NCI-H2081 treated with DMSO at 0.1 percent for 48 hours (cell line): ENCODE measurements around the gene PFKFB2.

Source experiments
- DNase-seq: peaks from one replicate; lab custom pipeline; 2025; lab: John Stamatoyannopoulos, UW

The PFKFB2 gene

GRCh38 chr1:207067185-207067584 is 14.1 kb downstream of the PFKFB2 start:
- DNase-seq, result no peak

- no peak for DNase-seq
Measured at GRCh38 chr1:207067665-207068064, 14.6 kb downstream of the PFKFB2 start.

DNA sequence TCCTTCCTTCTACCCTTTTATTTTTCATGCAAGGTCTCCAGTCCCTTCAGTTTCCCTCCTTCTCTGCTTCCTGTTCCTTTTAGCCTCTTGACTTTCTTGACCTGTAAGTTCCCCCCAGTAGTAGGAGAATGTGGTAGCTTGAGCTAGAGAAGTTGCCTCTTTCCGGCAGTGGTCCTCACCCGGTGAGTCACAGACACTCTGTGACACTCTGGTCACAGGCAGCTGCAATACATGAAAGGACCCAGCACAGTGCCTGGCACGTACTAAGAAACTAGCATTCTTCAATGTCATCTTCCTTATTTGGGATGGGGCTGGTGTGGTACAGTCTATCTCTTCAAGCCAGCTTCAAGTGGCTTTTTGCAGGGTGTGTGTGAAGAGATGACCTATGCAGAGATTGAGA is 16.0 kb downstream of the PFKFB2 start:
- DNase-seq, result no peak

DNA sequence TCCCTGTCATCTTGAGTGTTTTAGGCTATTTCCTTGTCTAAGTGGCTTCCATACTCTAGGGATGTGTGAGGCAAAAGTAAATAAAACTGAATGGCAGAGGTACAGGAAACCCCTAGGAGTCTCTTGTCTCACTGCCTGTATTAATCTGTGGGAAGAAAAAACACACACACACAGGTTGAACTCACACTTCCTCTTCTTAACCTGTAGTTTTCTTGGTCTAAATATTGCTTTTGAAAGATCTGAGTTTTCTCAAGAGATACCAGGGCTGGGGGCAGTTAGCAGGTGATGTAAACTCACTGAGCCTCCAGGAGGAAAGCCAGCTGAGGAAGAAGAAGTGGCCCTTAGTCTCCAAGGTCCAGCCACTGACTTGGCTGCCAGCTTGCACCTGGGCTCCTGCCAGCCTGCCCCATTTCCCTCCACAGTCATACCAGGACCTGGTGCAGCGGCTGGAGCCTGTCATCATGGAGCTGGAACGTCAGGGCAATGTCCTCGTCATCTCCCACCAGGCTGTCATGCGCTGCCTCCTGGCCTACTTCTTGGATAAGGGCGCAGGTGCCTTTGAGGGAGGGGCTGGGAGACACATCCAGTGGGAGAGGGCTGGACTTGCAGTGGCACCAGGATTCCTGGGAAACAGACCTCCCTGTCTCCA is 16.9 kb downstream of the PFKFB2 start:
- DNase-seq, result no peak

DNA sequence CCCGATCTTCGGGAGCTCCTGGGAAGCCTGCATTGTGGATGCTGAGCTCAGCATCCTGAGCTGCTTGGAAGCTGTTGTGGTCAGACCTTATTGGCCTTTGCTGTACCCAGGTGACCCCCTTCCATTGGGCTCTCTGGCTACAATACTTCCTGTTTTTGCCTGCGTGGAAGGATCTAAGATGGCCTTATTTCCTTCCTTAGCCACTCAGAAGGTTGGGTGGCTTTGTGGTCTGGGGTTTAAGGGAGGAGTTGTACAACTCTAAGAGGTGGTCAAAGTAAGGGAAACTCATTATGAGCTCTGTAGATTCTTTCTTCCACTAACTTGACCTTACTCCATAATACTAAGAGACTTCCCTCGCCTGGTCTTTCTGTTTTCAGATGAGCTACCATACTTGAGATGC is 17.7 kb downstream of the PFKFB2 start:
- DNase-seq, result no peak

GRCh38 chr1:207071426-207071825 is 18.4 kb downstream of the PFKFB2 start:
- no peak for DNase-seq

GRCh38 chr1:207072233-207072632 is 19.2 kb downstream of the PFKFB2 start:
- DNase-seq, result no peak

GRCh38 chr1:207073906-207074820 is 21.1 kb downstream of the PFKFB2 start:
- DNase-seq, result no peak

- DNase-seq, result no peak
Measured at GRCh38 chr1:207076181-207076955, 23.3 kb downstream of the PFKFB2 start.

DNA sequence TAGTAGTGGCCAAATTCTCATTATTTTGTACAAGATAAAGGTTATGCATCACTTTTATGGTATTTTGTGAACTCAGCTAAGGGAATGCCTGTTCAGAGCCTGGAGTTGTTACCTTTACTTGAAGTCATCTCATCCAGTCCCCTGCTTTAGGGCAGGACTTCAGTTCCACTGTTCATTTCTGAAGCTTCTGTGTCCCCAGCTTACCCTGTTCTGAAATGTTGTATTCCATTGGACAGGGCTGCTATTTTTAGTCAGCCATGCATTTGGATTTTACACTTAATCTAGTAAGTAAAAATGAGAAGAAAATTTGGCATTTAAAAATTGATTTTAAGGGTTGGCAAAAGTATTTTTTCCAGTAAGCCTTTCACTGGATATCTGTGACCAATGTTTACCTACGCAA is 23.9 kb downstream of the PFKFB2 start:
- DNase-seq, result no peak

DNA sequence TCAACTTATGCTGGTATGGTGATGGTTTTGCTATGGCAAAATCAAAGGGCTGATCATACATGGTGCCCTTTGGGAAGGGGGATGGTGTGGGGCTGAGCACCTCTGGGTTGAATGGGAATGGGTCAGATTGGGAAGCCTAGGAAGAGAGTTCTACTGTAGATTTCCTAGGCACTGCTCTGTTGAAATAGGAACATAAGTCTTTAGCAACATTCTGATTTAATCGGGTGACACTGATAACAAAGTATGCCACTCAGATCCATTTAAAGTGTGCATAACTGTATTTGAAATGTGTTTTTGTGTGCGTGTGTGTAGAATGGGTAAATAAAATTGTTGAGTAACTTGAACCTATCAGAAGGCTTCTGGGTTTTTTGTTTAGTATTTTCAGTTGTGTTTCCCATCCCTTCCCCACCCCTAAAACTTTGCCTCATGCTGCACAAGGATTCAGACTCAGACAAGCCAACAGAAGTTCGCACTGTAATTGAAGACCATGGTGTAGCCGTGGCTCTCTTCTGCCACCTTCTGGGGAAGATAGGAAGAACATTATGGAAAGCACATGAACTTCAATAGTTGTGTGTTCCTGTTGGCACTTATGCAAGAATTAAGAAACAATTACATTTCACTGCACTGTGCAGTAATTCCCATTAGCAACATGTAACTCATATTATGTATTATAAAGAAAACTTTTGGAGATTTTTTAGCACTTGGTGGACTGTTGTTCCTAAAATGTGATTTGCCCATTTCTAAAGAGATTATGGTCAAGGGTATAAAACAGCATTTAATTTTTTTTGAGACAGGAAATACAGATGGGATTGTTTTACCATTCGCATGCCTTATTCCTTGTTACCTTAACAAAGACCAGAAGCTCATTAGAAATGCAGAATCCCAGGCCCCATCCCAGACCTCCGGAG is 24.6 kb downstream of the PFKFB2 start:
- peak; percentile 8 for DNase-seq

DNA sequence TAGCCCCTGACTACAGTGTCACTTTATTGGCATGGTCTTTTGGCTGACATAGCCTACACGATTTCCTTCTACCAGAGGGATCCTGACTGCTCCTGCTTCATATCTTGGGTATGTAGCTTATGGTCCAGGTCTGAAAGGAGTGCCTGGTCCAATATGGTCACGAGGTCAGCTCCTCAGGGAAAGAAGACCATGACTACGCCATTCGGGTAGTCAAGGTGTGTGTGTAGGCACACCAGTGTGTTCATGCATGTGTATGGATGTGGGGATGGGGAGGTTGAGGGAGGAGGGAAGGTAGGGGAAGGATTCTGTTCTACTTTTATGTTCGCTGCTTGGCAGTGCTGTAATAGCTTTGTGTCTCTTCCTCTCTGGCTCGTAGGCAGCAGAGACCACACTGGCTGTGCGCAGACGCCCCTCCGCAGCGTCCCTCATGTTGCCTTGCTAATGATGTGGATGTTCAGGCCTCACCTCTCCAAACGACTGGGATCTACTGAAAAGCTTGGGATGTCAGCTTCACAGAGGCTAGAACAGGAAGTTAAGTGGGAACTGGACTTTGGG is 25.6 kb downstream of the PFKFB2 start:
- no peak for DNase-seq

GRCh38 chr1:207079706-207080241 is 26.7 kb downstream of the PFKFB2 start:
- no peak for DNase-seq

DNA sequence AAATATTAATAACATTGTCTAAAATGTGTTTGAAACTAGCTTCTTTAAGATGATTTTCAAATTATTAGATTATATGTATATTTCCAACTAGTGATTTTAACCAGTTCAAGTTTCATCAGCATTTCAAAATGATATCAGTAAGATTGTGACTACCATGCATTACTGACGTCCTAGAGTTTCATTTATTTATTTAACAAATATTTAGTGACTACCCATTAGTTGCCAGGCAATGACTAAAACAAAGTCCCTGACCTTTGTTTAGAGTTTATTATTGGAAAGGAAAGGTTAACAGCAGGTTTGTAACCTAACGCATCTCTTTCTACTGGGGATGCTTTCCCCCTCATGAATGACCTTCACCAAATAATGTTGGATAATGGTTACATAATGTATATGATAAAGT is 28.0 kb downstream of the PFKFB2 start:
- DNase-seq, result no peak

DNA sequence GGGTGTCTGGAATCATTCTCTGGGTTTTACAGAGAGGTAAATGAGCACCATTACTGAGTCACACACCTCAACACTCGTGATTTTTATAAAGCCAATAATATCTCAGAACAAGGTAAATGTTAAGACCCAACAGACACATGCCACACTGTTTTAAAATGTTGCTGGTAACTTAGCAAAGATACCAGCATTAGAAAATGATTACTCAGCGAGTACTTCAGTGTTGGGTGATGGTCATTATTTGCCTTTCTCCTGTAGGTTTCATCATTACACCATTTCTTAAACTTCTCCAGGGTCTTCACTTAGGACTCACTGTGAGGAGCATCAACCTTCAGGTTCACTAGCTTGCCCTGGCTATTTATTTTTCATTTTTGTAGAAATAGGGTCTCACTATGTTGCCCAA is 28.7 kb downstream of the PFKFB2 start:
- DNase-seq, result no peak

DNA sequence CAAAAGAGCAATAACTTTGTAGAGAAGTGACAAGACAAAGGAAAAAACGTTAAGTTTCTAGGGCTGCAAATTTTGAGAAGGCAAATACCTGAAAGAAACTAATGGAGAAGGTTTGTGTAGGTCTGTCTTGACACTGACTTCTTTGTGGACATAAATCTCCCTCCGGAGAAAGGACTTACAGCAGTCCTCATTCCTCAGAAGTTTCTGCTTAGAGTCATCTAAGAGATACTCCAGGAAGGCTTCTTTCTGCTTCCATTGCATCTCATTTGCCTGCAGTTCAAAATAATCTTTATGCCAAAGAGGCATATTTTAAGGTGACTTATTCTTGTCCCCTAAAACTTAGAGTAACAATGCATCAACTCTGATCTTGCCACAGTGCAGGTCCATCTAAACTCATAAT is 31.2 kb downstream of the PFKFB2 start:
- DNase-seq, result no peak

DNA sequence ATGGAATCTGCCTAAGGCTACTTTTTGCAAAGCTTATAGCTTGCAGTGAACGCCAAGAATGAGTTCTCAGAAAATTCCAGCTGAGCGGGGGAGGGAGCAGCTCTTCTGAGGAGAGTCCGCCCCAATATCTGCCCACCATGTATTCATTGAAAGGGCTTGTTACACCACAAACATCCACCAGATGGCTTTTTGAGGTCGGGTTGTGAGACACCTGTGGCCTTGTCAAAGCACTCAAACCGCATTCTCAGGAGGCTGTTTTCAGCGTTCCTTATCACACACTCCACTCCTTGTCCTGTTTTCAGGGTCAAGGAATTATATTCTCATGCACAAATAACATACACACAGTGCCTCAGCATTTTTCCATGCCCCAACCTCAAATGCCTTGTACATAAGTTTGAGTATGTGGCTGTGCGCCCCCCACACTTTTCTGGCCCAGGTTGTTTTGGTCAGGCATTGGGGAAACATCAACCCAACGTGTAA is 31.7 kb downstream of the PFKFB2 start:
- no peak for DNase-seq

GRCh38 chr1:207085887-207086286 is 32.8 kb downstream of the PFKFB2 start:
- DNase-seq, result no peak

- no peak for DNase-seq
Measured at GRCh38 chr1:207088161-207088560, 35.1 kb downstream of the PFKFB2 start.

- DNase-seq, result no peak
Measured at GRCh38 chr1:207088701-207089626, 35.9 kb downstream of the PFKFB2 start, which contains the start of gene C4BPB. Gene C4BPB (plus strand): TSS chr1:207088860. CDS start chr1:207089532, 672 bp downstream.
